ENCODE measurements around the gene SLC3A2.

SLC3A2 gene

GRCh38 chr11:62880231-62880802 lies 379 bp upstream of the SLC3A2 start:
- Histone ChIP-seq H3K27ac (ENCODE audit: low read depth, low read length) (peak overlapping the region; percentile 98), H3K4me1 (ENCODE audit: control insufficient read depth in 5 of 5, insufficient read depth in 5 of 5, low read length in 5 of 5) (peaks cover 13 to 51% (median 47%) of the 10 kb centered on the region in 5 donors), H3K9ac (ENCODE audit: low read length in 5 of 5) (peak overlapping the region; percentile 95 to 99 (median 99)), H3K4me3 (ENCODE audit: low read depth in 1 of 5, low read length in 5 of 5) (peak overlapping the region; percentile 84 to 100 (median 99)), H3K36me3 (ENCODE audit: control insufficient read depth in 5 of 5, insufficient read depth in 5 of 5, low read length in 5 of 5) (peaks cover 9 to 28% (median 27%) of the 10 kb centered on the region in 5 donors), H3K9me3 (ENCODE audit: control insufficient read depth in 5 of 5, low read length in 5 of 5) (no peaks in the 10 kb centered on the region), H3K27me3 (ENCODE audit: control insufficient read depth in 5 of 5, insufficient read depth in 4 of 5, low read length in 5 of 5) (no peaks in the 10 kb centered on the region)

GRCh38 chr11:62881579-62882430 lies 1.1 kb downstream of the SLC3A2 start:
- no peaks in the 10 kb centered on the region for H3K27me3 ChIP-seq (ENCODE audit: control insufficient read depth in 5 of 5, insufficient read depth in 4 of 5, low read length in 5 of 5)
- peaks cover 13 to 57% (median 48%) of the 10 kb centered on the region in 5 donors for H3K4me1 ChIP-seq (ENCODE audit: control insufficient read depth in 5 of 5, insufficient read depth in 5 of 5, low read length in 5 of 5)
- H3K4me3 ChIP-seq (ENCODE audit: low read depth in 1 of 5, low read length in 5 of 5): peak overlapping the region; percentile 90 to 100 (median 99)
- H3K36me3 ChIP-seq (ENCODE audit: control insufficient read depth in 5 of 5, insufficient read depth in 5 of 5, low read length in 5 of 5): peaks cover 9 to 43% (median 42%) of the 10 kb centered on the region in 5 donors
- H3K9me3 ChIP-seq (ENCODE audit: control insufficient read depth in 5 of 5, low read length in 5 of 5): no peaks in the 10 kb centered on the region
- peak overlapping the region; percentile 88 to 99 (median 99) for H3K9ac ChIP-seq (ENCODE audit: low read length in 5 of 5)
- peak overlapping the region; percentile 98 for H3K27ac ChIP-seq (ENCODE audit: low read depth, low read length)

- peaks cover 12 to 49% (median 47%) of the 10 kb centered on the region in 5 donors for H3K36me3 ChIP-seq (ENCODE audit: control insufficient read depth in 5 of 5, insufficient read depth in 5 of 5, low read length in 5 of 5)
- H3K27ac ChIP-seq (ENCODE audit: low read depth, low read length): peak overlapping the region; percentile 98
- peaks cover 13 to 57% (median 48%) of the 10 kb centered on the region in 5 donors for H3K4me1 ChIP-seq (ENCODE audit: control insufficient read depth in 5 of 5, insufficient read depth in 5 of 5, low read length in 5 of 5)
- H3K9me3 ChIP-seq (ENCODE audit: control insufficient read depth in 5 of 5, low read length in 5 of 5): no peaks in the 10 kb centered on the region
- H3K27me3 ChIP-seq (ENCODE audit: control insufficient read depth in 5 of 5, insufficient read depth in 4 of 5, low read length in 5 of 5): no peaks in the 10 kb centered on the region
- H3K4me3 ChIP-seq (ENCODE audit: low read depth in 1 of 5, low read length in 5 of 5): peak overlapping the region; percentile 90 to 100 (median 99)
- H3K9ac ChIP-seq (ENCODE audit: low read length in 5 of 5): peak overlapping the region; percentile 86 to 99 (median 88)
Measured at GRCh38 chr11:62882431-62882749, 1.7 kb downstream of the SLC3A2 start.

GRCh38 chr11:62882788-62883501 lies 2.2 kb downstream of the SLC3A2 start:
- Histone ChIP-seq H3K4me1 (ENCODE audit: control insufficient read depth in 5 of 5, insufficient read depth in 5 of 5, low read length in 5 of 5) (peaks cover 13 to 57% (median 48%) of the 10 kb centered on the region in 5 donors), H3K9ac (ENCODE audit: low read length in 5 of 5) (peak overlapping the region; percentile 60 to 88 (median 86)), H3K36me3 (ENCODE audit: control insufficient read depth in 5 of 5, insufficient read depth in 5 of 5, low read length in 5 of 5) (peaks cover 12 to 54% (median 53%) of the 10 kb centered on the region in 5 donors), H3K9me3 (ENCODE audit: control insufficient read depth in 5 of 5, low read length in 5 of 5) (no peaks in the 10 kb centered on the region), H3K4me3 (ENCODE audit: low read depth in 1 of 5, low read length in 5 of 5) (peak overlapping the region; percentile 90 to 100 (median 99)), H3K27me3 (ENCODE audit: control insufficient read depth in 5 of 5, insufficient read depth in 4 of 5, low read length in 5 of 5) (no peaks in the 10 kb centered on the region), H3K27ac (ENCODE audit: low read depth, low read length) (peak overlapping the region; percentile 98)

GRCh38 chr11:62883673-62884072 lies 3.0 kb downstream of the SLC3A2 start:
- Histone ChIP-seq H3K4me1 (ENCODE audit: control insufficient read depth in 5 of 5, insufficient read depth in 5 of 5, low read length in 5 of 5) (peaks cover 13 to 57% (median 49%) of the 10 kb centered on the region in 5 donors), H3K9me3 (ENCODE audit: control insufficient read depth in 5 of 5, low read length in 5 of 5) (no peaks in the 10 kb centered on the region), H3K9ac (ENCODE audit: low read length in 5 of 5) (peak overlapping the region in 3 of 5 donors; percentile 41 to 88 (median 60)), H3K36me3 (ENCODE audit: control insufficient read depth in 5 of 5, insufficient read depth in 5 of 5, low read length in 5 of 5) (peaks cover 12 to 61% (median 60%) of the 10 kb centered on the region in 5 donors), H3K27me3 (ENCODE audit: control insufficient read depth in 5 of 5, insufficient read depth in 4 of 5, low read length in 5 of 5) (no peaks in the 10 kb centered on the region), H3K4me3 (ENCODE audit: low read depth in 1 of 5, low read length in 5 of 5) (no peak overlapping the region), H3K27ac (ENCODE audit: low read depth, low read length) (peak overlapping the region; percentile 98)

- Histone ChIP-seq H3K9me3 (ENCODE audit: control insufficient read depth in 5 of 5, low read length in 5 of 5) (no peaks in the 10 kb centered on the region), H3K4me1 (ENCODE audit: control insufficient read depth in 5 of 5, insufficient read depth in 5 of 5, low read length in 5 of 5) (peaks cover 7 to 57% (median 44%) of the 10 kb centered on the region in 5 donors), H3K4me3 (ENCODE audit: low read depth in 1 of 5, low read length in 5 of 5) (no peak overlapping the region), H3K9ac (ENCODE audit: low read length in 5 of 5) (peak overlapping the region in 1 of 5 donors; percentile 3), H3K27ac (ENCODE audit: low read depth, low read length) (no peak overlapping the region), H3K27me3 (ENCODE audit: control insufficient read depth in 5 of 5, insufficient read depth in 4 of 5, low read length in 5 of 5) (no peaks in the 10 kb centered on the region), H3K36me3 (ENCODE audit: control insufficient read depth in 5 of 5, insufficient read depth in 5 of 5, low read length in 5 of 5) (peaks cover 12 to 75% (median 69%) of the 10 kb centered on the region in 5 donors)
Measured at GRCh38 chr11:62885137-62885750, 4.5 kb downstream of the SLC3A2 start.

GRCh38 chr11:62888406-62888805 lies 7.7 kb downstream of the SLC3A2 start:
- Histone ChIP-seq H3K4me1 (ENCODE audit: control insufficient read depth in 5 of 5, insufficient read depth in 5 of 5, low read length in 5 of 5) (peaks cover 0 to 41% (median 30%) of the 10 kb centered on the region in 5 donors), H3K36me3 (ENCODE audit: control insufficient read depth in 5 of 5, insufficient read depth in 5 of 5, low read length in 5 of 5) (peaks cover 8 to 66% (median 60%) of the 10 kb centered on the region in 5 donors), H3K4me3 (ENCODE audit: low read depth in 1 of 5, low read length in 5 of 5) (no peak overlapping the region), H3K27ac (ENCODE audit: low read depth, low read length) (no peak overlapping the region), H3K9me3 (ENCODE audit: control insufficient read depth in 5 of 5, low read length in 5 of 5) (no peaks in the 10 kb centered on the region), H3K9ac (ENCODE audit: low read length in 5 of 5) (no peak overlapping the region), H3K27me3 (ENCODE audit: control insufficient read depth in 5 of 5, insufficient read depth in 4 of 5, low read length in 5 of 5) (no peaks in the 10 kb centered on the region)

- Histone ChIP-seq H3K4me3 (ENCODE audit: low read depth in 1 of 5, low read length in 5 of 5) (no peak overlapping the region), H3K9ac (ENCODE audit: low read length in 5 of 5) (no peak overlapping the region), H3K27ac (ENCODE audit: low read depth, low read length) (no peak overlapping the region), H3K9me3 (ENCODE audit: control insufficient read depth in 5 of 5, low read length in 5 of 5) (no peaks in the 10 kb centered on the region), H3K36me3 (ENCODE audit: control insufficient read depth in 5 of 5, insufficient read depth in 5 of 5, low read length in 5 of 5) (peaks cover 2 to 59% (median 53%) of the 10 kb centered on the region in 5 donors), H3K4me1 (ENCODE audit: control insufficient read depth in 5 of 5, insufficient read depth in 5 of 5, low read length in 5 of 5) (peaks cover 0 to 34% (median 23%) of the 10 kb centered on the region in 5 donors), H3K27me3 (ENCODE audit: control insufficient read depth in 5 of 5, insufficient read depth in 4 of 5, low read length in 5 of 5) (no peaks in the 10 kb centered on the region)
Measured at GRCh38 chr11:62889126-62889483, 8.4 kb downstream of the SLC3A2 start.

GRCh38 chr11:62889484-62890437 lies 9.1 kb downstream of the SLC3A2 start:
- H3K27me3 ChIP-seq (ENCODE audit: control insufficient read depth in 5 of 5, insufficient read depth in 4 of 5, low read length in 5 of 5): no peaks in the 10 kb centered on the region
- H3K9ac ChIP-seq (ENCODE audit: low read length in 5 of 5): no peak overlapping the region
- H3K4me3 ChIP-seq (ENCODE audit: low read depth in 1 of 5, low read length in 5 of 5): no peak overlapping the region
- peaks cover 2 to 53% (median 47%) of the 10 kb centered on the region in 5 donors for H3K36me3 ChIP-seq (ENCODE audit: control insufficient read depth in 5 of 5, insufficient read depth in 5 of 5, low read length in 5 of 5)
- H3K4me1 ChIP-seq (ENCODE audit: control insufficient read depth in 5 of 5, insufficient read depth in 5 of 5, low read length in 5 of 5): peaks cover 0 to 33% (median 22%) of the 10 kb centered on the region in 5 donors
- no peak overlapping the region for H3K27ac ChIP-seq (ENCODE audit: low read depth, low read length)
- H3K9me3 ChIP-seq (ENCODE audit: control insufficient read depth in 5 of 5, low read length in 5 of 5): no peaks in the 10 kb centered on the region
